Measurements from ENCODE around the gene CLEC5A.
A peak's percentile ranks its signal among the peaks of the same experiment; 100 is the strongest.
"Not testable (repeated sequence)": the region's sequence is repeated elsewhere in the genome, so short reads cannot be mapped to it uniquely, and the experiment has no call there.

The CLEC5A gene

GRCh38 chr7:141946796-141947195 lies at the start of gene CLEC5A:
TSS of gene CLEC5A (minus strand) at chr7:141946974. CDS start at chr7:141946292, 682 bp downstream.
- DNase-seq, result no peak

GRCh38 chr7:141993354-141993753 lies 46.6 kb upstream of the CLEC5A start:
- DNase-seq, result no peak

- DNase-seq, result no peak
Observed at GRCh38 chr7:141992688-141993087, 45.9 kb upstream of the CLEC5A start.

GRCh38 chr7:141992156-141992555 lies 45.4 kb upstream of the CLEC5A start:
- peak in 1 of 2 donors; percentile 18 for DNase-seq

- DNase-seq, result no peak
Observed at GRCh38 chr7:141991140-141991539, 44.4 kb upstream of the CLEC5A start.

- DNase-seq, result no peak
Observed at GRCh38 chr7:141990011-141990725, 43.4 kb upstream of the CLEC5A start.

- not testable (repeated sequence) for DNase-seq
Observed at GRCh38 chr7:141987803-141988202, 41.0 kb upstream of the CLEC5A start.

- no peak for DNase-seq
Observed at GRCh38 chr7:141986923-141987322, 40.1 kb upstream of the CLEC5A start.

GRCh38 chr7:141985926-141986325 lies 39.2 kb upstream of the CLEC5A start:
- DNase-seq, result not testable (repeated sequence)

- DNase-seq, result peak in 1 of 2 donors; percentile 92
Observed at GRCh38 chr7:141979568-141979967, 32.8 kb upstream of the CLEC5A start.

- no peak for DNase-seq
Observed at GRCh38 chr7:141978351-141978750, 31.6 kb upstream of the CLEC5A start.

- no peak for DNase-seq
Observed at GRCh38 chr7:141976524-141977245, 29.9 kb upstream of the CLEC5A start.

GRCh38 chr7:141975806-141976523 lies 29.2 kb upstream of the CLEC5A start:
- DNase-seq, result peak; percentile 52 to 57

- no peak for DNase-seq
Observed at GRCh38 chr7:141974831-141975230, 28.1 kb upstream of the CLEC5A start.

GRCh38 chr7:141973673-141974072 lies 26.9 kb upstream of the CLEC5A start, which contains the start of gene TAS2R38:
TSS of gene TAS2R38 (minus strand) at chr7:141973773. CDS start at chr7:141973689, 84 bp downstream.
- DNase-seq, result no peak

GRCh38 chr7:141960687-141961422 lies 14.1 kb upstream of the CLEC5A start:
- DNase-seq, result peak in 1 of 2 donors; percentile 80

- peak in 1 of 2 donors; percentile 93 for DNase-seq
Observed at GRCh38 chr7:141956084-141956483, 9.3 kb upstream of the CLEC5A start.

- DNase-seq, result no peak
Observed at GRCh38 chr7:141954334-141954733, 7.6 kb upstream of the CLEC5A start.

- DNase-seq, result no peak
Observed at GRCh38 chr7:141952461-141952860, 5.7 kb upstream of the CLEC5A start.

GRCh38 chr7:141950806-141951205 lies 4.0 kb upstream of the CLEC5A start:
- DNase-seq, result no peak

GRCh38 chr7:141949911-141950310 lies 3.1 kb upstream of the CLEC5A start:
- no peak for DNase-seq

GRCh38 chr7:141949451-141949850 lies 2.7 kb upstream of the CLEC5A start:
- DNase-seq, result peak in 1 of 2 donors; percentile 65

- DNase-seq, result no peak
Observed at GRCh38 chr7:141949021-141949420, 2.2 kb upstream of the CLEC5A start.

Measured in bone marrow (tissue), 2 donors.